Occipital lobe (tissue), 2 donors: ENCODE results near the gene KCNN3. TPM values are rescaled to one million over a fixed set of nuclear protein-coding genes. Genes with fewer than 3 reads are reported as not detected.

Experiments
- DNase-seq: peaks from one replicate; lab custom pipeline; 2025; lab: John Stamatoyannopoulos, UW
- total RNA-seq: library from RNA; depleted of rRNA; stranded (reverse); fragments of >200 nt; gene quantifications from one replicate; pipeline ENCODE4 v1.2.3, GENCODE V29; 2014

Gene KCNN3
- total RNA-seq, 1 donor from 2014 or later = 3.6 TPM

GRCh38 chr1:154794608-154795007, 75.5 kb downstream of the KCNN3 start:
- DNase-seq = no peak

- no peak for DNase-seq
Measured at GRCh38 chr1:154793685-154794084, 76.4 kb downstream of the KCNN3 start.

- DNase-seq = no peak
Measured at GRCh38 chr1:154792899-154793298, 77.2 kb downstream of the KCNN3 start.

GRCh38 chr1:154791292-154792166, 78.6 kb downstream of the KCNN3 start:
- peak; percentile 10 for DNase-seq

GRCh38 chr1:154788886-154789285, 81.2 kb downstream of the KCNN3 start:
- no peak for DNase-seq

DNA sequence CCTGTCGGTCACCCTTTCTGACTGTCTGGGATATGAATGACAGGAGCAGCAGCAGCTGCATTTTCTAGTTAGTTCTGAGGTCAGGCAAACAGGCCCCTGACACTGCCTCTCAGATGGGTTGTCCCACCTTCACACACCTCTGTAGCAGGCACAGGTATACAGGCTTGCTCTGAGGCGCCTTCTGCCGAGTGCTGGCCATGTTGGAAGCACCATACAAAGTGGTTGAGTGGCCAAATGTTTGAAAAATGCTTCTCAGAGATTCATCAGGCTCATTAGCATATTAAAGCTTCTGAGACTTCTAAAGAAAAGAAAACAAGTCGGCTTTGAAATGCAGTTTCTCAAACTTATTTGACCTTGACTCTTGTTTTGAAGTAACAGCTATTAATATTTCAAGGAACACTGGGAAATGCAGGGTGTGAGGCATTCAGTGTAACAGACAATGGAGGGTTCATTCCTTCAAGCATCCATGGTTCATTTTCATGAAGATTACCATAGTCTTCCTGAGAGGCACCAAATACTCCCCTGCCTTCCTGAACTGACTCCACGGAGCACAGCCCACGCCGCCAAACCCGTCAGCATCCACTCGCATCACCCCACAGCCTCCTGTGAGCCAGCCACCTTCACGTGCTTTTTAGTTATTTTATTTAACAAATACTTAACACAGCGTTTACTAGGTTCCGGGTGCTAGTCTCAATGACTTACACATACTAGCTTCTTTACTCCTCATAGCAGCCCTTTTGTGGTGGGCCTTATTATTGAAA, 81.8 kb downstream of the KCNN3 start:
- DNase-seq = no peak

GRCh38 chr1:154786804-154787570, 83.1 kb downstream of the KCNN3 start:
- DNase-seq = no peak

GRCh38 chr1:154784924-154785531, 85.1 kb downstream of the KCNN3 start:
- no peak for DNase-seq

DNA sequence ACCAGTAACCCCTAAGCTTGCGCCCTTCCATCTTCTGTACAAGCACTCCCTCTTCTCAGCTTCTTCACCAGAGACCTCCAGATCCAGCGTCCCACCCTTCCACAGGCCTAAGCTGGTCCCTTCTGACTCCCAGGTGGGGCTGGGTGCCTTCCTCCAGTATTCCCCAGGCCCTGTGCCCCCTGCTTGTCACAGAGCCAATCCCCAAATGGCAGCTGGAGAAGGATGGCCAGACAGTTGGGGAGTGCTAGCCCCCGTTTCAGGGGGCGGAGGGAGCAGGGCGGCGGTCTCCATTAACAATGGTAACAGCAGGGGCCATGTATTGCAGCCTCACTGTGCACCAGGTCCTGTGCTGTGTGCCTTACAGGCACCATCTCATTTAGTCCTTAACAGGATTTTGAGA, 85.7 kb downstream of the KCNN3 start:
- DNase-seq = no peak

DNA sequence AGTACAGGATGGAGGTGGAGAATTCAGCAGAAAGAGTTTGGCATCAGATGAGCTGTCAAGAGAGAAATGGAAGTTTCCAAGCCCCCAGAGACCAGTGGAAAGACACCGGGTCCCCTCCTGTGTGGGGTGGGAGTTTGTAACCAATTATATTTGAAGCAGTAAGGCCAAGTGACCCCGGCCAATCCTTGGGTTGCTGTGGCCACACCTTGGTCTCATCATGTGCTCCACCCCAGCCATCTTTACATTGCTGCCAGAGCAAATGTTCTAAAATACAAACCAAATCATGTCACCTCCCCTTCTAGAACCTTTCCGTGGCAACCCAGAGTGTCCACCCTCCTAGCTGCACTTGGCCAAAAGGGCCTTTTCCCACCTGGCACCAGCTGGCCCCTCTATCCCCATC, 86.1 kb downstream of the KCNN3 start:
- no peak for DNase-seq

DNA sequence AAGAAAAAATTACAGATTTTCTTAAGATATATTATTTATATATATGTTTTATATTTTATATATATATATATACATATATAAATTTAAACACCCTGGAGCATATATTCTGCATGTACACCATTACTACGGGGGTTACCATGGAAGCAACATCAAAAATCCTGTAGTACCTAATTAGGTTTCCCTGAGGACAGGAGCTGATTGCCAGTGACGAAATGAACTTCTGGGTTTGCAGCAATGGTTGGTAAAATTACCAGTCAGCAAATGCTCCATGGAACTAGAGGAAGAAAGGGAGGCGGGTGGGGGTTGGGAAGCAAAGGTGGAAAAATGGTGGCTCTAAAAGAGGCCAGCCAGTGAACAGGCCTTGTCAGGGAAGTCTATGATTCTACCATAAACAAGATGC, 89.5 kb downstream of the KCNN3 start:
- no peak for DNase-seq

DNA sequence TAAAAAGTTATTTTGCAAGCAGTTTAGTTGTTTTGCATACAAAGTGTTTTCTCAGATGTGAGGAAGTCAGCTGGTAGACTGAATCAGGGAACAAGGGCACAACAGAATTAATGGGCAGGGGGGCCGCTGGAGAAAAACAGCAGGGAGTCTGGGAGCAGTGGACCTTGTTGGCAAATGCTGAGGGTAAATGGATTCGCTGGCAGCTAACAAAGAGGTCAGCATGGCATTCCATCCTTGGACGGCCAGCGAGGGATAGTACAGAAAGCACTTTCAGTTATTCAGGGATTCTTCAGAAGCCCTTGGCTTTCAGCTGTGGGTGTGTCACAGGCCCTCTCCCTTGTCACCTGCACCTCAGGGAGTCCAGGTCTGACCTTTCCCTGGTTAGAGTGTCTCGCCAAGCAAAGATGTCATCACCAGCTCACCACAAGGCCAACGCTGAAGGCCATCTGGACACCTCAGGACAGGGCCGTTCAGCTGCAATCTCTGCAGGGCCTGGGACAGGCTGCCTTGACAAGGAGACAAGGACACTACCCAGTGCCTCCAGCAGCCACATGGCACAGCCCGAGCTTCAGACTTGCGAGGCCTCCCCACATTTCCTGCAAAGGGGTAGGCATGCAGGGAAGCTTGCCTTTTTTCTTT, 90.4 kb downstream of the KCNN3 start:
- DNase-seq = no peak

GRCh38 chr1:154778944-154779343, 91.1 kb downstream of the KCNN3 start:
- DNase-seq = no peak

DNA sequence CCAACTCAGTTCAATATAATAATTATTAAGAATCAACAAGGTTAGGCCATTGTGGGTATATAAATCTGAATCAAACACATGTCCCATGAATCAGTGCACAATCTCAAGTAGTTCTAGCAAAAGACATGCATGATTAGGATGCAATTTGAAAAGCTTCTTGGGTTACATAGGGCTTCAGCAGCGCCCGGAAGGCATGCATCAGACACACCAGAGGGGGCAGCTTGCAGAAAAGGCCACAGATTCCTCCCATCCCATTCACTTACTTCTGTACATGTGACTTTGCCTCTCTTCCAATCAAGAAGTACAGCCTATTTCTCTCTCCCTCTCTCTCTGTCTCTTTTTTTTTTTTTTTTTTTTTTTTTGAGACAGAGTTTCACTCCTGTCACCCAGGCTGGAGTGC, 91.8 kb downstream of the KCNN3 start:
- DNase-seq = no peak

GRCh38 chr1:154777781-154778180, 92.3 kb downstream of the KCNN3 start:
- no peak for DNase-seq

DNA sequence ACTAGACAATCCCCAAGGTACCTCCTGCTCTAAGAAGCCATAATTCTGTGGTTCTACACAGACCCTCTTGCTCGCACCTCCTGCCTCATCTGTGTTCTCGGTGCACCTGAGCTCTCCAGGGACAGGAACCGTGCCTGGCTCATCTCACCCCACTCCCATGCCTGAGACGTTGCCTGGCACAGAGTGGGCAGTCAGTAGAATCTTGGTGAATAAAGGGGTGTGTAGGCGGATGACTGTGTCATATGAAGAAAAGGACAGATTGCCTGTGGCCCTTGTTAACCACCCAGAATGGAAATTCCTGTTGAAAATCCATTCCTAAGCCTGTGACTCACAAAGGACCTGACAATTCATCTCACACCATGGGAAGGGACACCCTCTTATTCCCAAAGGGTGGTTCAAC, 92.9 kb downstream of the KCNN3 start:
- DNase-seq = peak; percentile 13

- DNase-seq = no peak
Measured at GRCh38 chr1:154775621-154776605, 94.2 kb downstream of the KCNN3 start.

DNA sequence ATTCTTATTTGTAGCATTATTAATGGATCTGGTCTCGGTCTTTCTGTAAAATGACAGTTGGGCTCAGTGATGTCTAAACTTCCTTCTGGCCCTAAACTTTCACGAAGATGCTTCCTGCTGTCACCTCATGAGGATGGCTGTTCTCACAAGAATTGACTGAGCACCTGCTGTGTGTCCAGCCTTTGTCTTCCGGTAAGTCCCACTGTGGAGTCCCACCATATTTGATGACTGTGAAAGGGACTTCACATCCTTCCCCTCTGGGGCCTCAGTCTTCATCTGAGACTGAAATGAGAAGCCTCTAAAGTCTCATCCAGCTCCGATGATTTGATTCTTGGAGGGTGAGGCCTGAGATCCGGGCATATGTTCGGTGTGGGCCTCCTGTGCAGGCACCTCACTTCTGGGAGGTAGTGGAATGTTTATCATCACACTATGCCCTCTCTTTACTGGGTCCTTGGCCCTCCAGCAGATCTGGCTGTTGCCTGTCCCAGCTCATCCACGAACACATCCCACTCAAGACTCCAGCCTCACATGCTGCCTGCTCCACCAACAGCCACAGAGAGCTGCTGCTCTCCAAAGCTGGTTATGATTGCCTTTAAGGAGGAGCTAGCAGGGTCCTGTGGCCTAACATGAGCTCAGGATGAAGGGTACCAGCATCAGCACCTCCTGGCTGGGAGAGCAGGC, 95.8 kb downstream of the KCNN3 start:
- no peak for DNase-seq

GRCh38 chr1:154773551-154773950, 96.5 kb downstream of the KCNN3 start:
- no peak for DNase-seq
